Activated CD4-positive, alpha-beta T cell treated with anti-CD3 and anti-CD28 coated beads, Interleukin-2, Interleukin-6, amounts not matched to agents 100 ng/mL and 50 ng/mL, durations not matched to agents 16 hours and 8 hours (primary cell): ENCODE results near the gene PRR12.
A peak's percentile ranks its signal among the peaks of the same experiment; 100 is the strongest.
"Not testable (repeated sequence)": the region's sequence is repeated elsewhere in the genome, so short reads cannot be mapped to it uniquely, and the experiment has no call there.

Experiments
- DNase-seq: peaks from one replicate; pipeline ENCODE4 v3.0.0-alpha.2; 2020

PRR12 gene

DNA sequence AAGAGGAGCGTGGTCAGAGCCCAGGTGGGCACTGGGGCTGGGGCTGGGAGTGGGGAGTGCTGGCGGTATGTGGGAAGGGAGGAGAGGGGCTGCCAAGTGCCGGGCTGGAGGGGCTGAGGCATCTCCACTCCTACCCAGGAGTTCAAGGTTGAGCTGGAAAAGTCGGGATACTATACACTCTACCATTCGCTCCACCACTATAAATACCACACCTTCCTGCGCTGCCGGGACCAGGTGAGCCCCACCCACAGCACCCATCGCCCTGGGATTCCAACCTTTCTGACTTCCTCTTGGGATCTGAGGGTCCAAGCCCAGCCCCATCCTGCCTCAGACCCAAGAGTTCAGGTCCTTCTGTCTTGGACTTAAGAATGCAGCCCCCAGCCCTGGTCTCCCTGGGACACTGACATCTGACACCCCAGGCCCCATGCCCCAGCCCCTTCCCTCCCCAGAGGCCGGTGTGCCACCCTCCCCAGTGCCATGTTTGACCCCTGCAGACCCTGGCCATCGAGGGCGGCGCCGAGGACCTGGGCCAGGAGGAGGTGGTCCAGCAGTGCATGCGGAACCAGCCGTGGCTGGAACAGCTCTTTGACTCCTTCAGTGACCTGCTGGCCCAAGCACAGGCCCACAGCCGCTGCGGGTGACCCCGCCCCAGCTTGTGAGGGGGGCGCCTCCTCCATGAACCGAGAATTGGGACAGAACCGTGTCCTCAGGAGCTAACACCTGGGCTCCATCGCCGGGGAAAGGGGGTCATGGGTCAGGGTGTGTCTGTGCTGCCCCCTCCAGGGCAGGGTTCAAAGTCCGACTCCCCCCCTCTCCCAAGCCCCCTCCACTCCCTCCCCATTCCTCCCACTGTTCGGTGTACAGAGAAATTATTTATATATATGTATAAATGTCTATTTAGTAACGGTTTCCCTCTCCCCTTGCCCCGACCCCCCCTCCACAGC lies 34.3 kb downstream of the PRR12 start:
- DNase-seq = no peak

DNA sequence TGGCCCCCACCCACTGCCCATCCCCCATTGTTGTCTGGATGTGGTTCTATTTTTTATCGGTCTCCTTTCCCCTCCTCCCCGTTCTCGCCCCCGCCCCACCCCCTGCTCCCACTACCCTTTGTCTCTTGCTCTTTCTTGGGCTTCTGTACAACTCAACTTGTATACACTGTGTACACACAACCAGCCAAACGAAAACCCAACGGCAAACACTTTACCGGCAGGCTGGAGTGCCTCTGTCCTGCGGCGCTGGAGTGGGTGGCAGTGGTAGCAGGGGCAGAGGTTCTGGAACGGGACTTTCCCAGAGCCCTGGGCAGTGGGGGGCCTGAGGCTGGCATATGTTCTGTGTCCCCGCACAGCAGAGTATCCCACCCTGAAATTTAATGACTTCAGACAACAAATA lies 35.2 kb downstream of the PRR12 start:
- no peak for DNase-seq

DNA sequence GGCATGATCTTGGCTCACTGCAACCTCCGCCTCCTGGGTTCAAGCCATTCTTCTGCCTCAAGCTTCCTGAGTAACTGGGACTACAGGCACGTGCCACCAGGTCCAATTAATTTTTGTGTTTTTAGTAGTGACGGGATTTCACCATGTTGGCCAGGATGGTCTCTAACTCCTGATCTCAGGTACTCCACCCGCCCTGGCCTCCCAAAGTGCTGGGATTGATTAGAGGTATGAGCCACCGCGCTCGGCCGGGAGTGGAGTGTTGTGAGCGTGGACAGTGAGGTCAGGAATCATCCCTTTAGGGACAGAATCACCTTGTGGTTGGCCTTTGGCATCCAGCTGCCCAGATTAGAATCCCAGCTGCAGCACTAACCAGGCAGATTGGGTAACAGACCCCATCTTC lies 38.7 kb downstream of the PRR12 start:
- DNase-seq = no peak

DNA sequence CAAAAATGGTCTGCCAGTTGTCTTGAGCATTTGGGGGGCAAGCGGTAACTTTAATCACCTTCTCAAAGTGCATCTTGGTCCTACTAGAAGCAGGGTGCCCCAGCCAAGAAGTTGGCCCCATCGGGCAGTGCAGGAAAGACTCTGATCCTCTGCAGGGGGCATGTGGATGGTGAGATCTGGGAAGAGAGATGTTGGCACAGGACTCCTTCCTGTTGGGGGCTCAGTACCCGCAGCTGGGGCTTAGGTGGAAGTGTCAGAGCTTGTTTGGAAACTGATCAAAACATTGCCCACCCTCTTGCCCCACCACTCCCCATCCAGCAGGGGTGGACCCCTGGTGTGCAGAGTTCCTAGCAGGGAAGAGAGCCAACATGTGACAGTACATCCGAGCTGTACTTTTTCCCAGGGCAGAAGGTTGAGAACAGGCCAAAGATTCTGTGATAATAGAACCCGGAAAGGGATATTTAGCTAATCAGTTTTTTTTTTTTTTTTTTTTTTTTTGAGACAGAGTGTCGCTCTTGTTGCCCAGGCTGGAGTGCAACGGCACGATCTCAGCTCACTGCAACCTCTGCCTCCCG lies 40.1 kb downstream of the PRR12 start:
- no peak for DNase-seq

DNA sequence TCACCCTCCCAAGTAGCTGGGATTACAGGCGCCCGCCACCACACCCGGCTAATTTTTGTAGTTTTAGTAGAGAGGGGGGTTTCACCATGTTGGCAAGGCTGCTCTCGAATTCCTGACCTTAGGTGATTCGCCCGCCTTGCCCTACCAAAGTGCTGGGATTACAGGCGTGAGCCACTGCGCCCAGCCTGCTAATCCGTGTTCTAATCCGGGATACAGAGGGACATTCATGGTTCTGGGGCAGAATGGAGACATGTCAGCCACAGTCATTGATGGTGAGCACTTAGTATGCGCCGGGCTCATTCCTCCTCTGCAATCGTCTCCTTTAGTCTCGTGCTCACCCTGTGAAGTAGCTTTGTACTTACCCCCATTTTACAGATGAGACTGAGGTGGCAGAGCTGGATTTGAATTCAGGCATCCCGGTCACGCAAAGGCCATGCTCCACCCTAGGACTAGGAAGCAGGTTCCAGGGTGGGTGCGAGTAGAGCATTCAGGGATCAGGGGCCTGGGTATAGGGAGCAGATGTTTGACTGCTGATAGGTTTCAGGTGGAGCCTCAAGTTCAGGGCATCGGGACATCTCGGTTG lies 40.7 kb downstream of the PRR12 start:
- DNase-seq = no peak

DNA sequence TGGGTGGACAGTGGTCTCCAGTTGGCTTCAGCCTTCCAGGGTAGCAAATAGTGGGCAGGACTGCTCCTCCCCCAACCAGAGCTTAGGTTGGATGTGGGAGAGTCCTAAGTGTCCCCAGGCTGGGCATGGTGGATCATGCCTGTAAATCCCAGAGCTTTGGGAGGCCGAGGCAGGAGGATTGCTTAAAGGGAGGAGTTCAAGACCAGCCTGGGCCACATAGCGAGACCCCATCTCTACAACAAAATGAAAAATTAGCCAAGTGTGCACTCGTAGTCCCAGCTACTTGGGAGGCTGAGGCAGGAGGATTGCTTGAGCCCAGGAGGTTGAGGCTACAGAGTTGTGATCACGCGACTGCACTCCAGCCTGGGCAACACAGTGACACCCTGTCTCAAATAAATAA lies 41.6 kb downstream of the PRR12 start:
- no peak for DNase-seq

DNA sequence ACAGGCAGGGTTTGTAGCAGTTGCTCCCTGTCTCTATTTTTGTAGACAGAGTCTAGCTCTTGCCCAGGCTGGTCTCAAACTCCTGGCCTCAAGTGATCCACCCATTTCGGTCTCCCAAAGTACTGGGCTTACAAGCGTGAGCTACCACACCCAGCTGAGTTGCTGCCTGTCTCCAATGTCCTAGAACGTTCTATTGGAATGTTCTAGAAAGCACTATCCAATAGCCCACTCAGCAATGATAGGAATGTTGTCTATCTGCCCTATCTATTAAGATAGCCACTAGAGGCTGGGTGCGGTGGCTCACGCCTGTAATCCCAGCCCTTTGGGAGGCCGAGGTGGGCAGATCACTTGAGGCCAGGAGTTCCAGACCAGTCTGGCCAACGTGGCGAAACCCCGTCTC lies 42.3 kb downstream of the PRR12 start:
- not testable (repeated sequence) for DNase-seq

DNA sequence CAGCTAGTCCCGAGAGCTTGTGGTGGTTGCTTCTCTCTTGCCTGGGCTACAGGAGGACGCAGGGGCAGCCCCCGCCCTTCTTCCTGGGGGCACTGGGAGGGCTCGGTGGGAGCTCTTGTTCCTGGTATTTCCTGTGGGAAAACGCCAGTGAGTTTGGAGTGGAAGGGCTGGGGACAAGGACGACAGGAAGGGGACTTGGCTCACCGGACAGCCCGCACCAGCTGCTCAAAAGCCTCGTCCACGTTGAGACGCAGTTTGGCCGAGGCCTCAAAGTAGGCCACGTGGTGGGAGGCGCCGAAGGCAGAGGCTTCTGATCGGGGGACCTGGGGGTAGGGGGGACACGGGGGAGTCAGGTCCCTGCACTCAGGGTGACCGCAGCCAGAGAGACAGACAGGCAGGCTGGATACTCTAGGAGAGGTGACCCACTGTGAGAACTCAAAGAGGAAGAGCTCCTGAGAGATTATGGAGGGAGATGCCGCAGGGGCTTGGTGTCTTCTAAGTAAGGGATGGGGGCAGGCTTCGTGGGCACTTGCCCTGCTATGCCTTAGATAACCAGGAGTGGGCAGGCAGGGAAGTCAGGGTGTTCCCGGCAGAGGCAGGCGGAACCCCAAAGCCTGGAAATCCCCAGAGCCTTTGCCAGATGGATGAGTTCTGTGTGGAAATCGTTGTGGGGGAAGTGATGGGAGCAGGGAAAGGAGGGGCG lies 44.7 kb downstream of the PRR12 start:
- no peak for DNase-seq

DNA sequence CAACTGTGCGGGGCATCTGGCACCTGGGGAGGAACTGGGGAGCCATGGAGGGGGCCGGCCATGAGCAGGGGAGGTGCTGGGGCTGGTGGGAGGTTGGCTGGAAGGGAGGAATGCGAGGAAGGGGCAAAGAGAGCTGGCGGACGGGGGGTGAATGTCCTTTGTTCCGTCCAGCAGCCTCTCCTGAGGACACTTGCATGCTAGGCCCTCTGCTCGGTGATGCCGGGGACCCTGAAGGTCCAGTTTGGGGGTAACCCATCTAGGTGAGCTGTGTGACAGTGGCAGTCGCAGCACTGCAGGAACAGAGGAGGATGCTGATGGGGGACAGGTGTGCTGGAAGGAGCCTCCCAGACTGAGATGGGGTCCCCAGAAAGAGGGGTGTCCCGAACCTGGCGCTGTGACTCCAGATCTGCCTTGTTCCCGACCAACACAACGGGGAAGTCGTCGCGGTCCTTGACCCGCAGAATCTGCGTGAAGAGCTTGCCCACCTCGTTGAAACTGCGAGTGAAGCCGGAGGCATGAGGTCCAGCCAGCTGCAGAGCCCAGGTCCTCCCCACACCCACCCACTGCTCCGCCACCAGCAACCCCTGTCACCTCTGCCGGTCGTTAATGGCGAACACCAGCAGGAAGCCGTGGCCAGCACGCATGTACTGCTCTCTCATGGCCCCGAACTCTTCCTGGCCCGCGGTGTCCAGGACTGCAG lies 45.4 kb downstream of the PRR12 start:
- DNase-seq = no peak

DNA sequence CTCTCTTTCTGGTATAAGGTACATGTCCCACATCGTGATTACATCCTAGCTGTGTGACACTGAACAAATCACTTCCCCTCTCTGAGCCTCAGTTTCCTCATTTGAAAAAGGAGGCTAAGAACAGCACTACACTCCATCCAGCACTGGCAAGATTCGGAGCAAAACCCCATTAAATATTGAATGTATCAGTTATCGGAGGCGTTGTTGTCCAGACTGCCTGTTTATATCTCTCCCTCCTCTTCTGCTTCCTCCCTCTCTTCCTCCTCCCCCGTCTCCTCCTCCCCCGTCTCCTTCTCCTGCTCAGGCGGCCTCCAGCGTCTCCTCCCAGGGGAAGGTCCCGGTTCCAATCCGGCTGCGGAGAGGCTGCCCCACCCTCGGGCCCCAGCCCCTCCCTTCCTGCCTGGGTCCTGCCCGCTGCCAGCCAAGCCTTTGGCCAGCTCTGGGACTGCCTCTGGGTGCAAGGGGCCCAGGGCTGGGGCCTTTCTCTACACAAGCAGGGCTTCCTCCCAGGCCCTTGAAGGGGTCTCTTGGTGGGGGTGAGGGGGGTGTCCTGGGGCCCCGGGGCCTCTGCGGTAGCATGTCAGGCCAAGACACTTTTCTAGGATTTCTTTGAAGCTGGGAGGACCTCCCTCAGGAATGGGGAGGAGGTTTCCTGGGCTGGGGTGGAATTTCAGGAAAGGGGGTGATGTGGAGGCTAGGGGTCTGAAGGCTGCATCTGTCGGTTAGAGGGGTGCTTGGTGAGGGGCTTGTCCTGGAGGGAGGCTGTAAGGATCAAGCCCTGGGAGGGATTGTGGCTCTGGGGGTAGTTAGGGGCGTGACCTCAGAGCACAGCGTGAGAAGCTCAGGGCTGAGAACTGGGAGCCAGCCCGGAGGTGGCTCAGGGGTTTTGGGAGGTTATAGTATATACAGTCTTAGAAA lies 47.1 kb downstream of the PRR12 start:
- no peak for DNase-seq

DNA sequence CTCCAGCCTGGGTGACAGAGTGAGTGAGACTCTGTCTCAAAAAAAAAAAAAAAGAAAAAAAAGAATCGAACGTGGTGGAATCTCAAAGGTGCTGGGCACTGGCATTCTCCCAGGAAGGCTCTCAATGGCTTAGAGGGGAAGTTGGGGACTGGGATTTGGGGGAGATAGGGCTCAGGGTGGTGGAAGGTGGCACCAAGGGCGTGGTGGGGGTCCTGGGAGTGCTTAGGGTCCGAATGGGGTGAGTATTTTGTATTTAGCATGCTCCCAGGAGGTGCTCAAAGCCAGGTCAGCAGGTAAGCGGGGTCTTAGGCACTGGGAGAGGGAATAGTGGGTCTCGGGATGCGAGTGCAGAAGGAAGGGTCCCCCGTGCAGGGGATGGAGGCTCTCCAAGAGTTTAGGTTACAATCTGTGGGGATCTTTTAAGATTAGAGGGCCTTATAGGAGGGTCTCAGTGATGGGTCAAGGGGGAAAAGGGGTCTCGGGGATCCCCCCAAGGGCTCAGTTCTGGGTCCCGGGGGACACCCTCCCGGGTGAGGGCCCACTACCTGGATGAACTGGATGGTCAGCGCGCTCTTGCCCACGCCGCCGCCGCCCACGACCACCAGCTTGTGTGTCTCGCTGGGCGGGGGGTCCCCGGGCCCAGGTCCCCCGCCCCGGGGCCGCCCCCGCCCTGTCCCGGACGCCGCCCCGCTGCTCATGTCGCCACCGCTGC lies 48.6 kb downstream of the PRR12 start:
- no peak for DNase-seq

DNA sequence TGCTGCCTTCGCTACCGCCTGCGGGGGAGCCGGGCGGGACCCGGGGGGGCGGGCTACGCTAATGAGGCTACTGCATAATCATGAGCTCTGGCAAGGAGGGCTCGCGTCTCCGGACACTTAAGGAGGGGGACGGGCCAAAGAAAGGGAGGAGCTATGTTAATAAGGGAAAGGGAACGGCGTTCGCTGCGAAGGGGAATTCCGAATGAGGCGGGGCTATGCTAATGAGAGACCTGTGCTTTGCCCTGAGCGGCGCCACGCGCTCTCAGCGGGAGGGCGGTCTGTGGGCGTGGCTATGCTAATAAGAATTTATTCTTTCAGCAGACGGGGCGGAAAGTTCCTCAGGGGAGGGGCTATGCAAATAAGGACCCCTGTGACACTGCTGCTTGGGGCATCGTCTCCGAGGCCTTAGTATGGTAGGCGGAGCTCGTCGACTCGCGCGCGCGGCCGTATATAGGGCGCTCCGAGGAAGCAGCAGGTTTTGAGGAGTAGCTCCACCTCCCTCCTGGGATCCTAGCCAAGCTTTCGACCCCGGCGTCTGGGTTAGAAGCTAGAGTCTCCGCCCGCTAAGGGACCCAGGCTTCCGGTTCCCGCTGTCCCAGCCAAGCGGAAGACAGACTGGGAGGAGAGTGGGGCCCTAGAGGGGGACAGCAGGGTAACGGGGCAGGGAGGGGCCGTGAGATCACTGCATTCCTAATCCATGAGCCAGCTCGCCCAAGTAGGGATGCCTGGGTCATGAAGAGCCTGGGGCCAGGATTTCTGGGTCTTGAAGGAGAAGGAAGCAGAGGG lies 49.3 kb downstream of the PRR12 start, which contains the start of gene RRAS:
RRAS (minus strand) TSS at position 31 of the 786 bp plus-strand sequence. CDS start 45 bp downstream, outside the sequence.
- peak; percentile 100 for DNase-seq

DNA sequence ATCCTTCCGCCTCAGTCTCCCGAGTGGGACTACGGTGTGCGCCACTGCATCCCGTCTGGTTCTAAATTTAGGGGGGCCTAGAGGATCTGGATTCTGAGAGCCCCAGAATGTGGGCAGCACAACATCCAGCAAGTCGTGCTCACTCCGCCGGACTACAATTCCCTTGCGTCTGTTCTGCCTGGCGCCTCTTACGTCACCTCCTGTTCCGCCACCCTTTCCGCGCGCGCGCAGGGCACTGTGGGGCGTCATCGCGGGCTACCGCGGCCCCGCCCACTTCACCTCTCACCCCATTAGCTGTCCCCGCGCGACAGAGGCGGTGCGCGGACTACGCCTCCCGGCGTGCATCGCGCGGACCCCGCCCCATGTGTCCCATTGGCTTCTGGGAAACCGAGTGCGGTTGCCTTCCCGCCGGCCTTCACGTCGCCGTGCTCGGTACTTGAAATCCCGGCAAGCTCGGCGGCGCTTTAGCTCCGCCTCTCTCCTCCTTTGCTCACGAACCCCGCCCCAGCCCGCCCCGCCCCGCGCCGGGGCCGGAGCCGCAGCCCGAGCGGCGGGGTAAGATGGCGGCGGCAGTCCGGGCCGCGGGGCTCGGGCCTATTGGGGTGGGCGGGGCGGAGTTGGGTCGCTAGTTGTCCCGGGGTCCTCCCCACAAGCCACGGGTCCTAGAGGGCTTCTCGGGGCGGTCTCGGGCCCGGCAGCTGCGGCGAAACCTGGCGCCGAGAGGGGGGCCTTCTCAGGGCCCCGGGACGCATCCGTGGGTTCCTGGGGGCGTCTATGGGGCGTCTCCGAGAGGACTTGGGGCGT lies 50.9 kb downstream of the PRR12 start, which contains the start of gene SCAF1:
SCAF1 (plus strand) TSS at position 522 of the 804 bp plus-strand sequence. CDS start 2,818 bp downstream, outside the sequence.
- peak; percentile 100 for DNase-seq

DNA sequence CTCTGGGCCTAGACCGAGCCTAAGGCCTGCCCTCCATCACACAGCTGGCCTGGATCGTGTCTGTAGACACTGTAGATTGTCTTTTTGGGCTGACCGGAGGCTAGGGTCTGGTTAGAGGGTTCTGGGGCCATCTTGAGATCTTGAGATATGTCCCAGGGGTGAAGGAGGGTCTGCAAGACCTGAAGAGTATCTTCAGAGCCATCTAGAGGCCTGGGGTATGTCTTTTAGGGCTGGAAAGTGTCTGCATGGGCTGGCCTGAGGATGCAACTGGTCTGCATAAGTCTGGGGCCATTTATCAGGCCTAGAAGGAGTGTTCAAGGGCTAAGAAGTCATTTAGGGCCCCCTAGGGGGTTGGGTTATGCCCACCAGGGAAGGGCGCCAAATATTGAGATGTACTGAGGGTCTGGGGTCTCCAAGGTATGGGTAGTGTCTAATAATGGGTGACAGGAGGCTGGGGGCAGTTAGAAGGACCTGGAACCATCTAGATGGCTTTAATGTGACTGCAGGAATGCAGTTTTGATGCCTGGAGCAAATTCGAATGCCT lies 51.6 kb downstream of the PRR12 start:
- no peak for DNase-seq

DNA sequence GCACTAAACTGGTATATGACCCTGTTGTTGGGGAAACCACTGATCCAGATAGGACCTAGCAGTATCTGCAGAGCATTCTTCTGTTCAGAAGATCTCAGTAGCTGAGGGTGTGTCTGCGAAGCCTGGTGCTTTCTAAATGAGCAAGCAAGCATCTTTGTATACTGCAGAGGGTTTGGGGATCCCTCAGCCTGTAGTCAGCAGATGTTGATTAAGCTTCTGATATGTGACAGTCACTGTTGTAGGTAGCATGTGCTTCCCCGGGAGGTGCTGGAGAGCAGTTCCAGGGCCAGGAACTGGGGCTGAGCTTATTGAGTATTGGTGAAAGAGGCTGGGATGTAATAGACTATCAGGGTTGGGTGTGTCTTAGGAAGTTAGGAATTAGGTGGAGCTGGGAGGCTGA lies 52.5 kb downstream of the PRR12 start:
- peak; percentile 79 for DNase-seq

DNA sequence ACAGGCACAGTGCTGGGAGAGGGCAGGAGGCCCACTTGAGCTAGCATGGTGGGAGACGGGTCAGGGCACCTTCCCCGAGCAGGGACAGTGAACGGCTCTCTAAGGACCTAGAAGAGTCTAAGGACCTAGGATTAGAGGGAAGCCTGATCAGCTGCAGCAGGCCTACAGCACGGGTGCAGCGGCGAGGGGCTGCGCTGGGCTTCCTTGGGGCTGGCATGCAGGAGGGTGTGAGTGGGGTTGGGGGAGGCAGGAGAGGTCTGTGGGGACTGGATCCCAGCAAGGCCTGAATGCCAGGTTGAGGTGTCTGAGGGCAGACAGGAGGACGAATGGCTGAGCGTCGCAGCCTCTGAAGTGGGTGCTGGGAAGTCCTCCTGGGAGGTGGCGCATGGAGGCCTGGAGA lies 54.6 kb downstream of the PRR12 start:
- DNase-seq = no peak

DNA sequence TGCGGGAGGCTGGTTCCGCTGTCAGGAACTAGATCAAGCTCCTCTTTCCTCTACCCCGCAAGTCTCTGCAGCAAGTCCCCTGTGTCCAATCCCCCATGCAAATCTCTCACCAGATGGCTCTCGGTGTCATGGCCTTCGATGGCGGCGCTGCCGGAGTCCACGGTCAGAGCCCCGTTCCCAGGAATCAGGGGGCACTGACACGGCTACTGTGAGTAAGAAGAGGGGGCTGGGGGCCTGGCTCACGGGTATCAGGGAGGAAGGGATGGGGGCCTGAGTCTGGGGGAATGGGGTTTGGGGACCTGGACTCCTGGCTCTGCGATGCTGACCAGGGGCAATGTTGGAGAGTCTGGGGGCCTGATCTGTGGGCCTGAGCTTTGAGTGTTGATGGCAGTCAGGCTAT lies 55.0 kb downstream of the PRR12 start:
- no peak for DNase-seq

DNA sequence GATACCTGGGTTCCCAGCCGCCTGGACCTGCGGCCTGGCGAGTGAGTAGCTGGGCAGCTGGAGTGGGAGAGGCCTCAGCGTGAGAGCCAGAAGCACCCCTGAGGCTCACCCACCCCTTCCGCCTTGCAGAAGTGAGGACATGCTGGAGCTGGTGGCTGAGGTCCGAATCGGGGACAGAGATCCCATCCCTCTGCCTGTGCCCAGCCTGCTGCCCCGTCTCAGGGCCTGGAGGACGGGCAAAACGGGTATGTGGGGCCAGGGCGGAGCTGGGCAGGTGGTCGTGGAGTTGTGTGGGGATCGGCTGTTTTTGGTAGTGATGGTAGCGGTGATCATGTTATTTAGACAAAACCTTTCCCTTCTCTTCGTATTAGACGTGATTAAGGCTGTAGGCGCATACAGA lies 55.6 kb downstream of the PRR12 start:
- no peak for DNase-seq
